Measurements from ENCODE around the gene SSBP2.

The SSBP2 gene

GRCh38 chr5:81590498-81591384 is 160.2 kb downstream of the SSBP2 start:
- peak overlapping the region; percentile 14; the same call in 1 of the 2 replicates for H3K9ac ChIP-seq (ENCODE audit: low read depth, low read length)
- H3K27ac ChIP-seq (ENCODE audit: low read length): peak overlapping the region; percentile 25
- H3K9me3 ChIP-seq (ENCODE audit: insufficient read depth, low read depth, low read length): peaks cover 15% of the 10 kb centered on the region; the same call in 1 of the 2 replicates
- H3K4me1 ChIP-seq (ENCODE audit: insufficient read depth, low read length): peaks cover 15% of the 10 kb centered on the region; the same call in 1 of the 2 replicates
- H3K36me3 ChIP-seq (ENCODE audit: insufficient read depth, low read depth, low read length): no peaks in the 10 kb centered on the region
- no peaks in the 10 kb centered on the region for H3K27me3 ChIP-seq (ENCODE audit: insufficient read depth, low read length)
- 0 out of 2 replicates have a peak overlapping the region, but pooled peaks have one; percentile 3 for H3K4me3 ChIP-seq (ENCODE audit: low read length)

GRCh38 chr5:81579262-81579924 is 171.5 kb downstream of the SSBP2 start:
- Histone ChIP-seq H3K27ac (ENCODE audit: low read length) (no peak overlapping the region), H3K4me1 (ENCODE audit: insufficient read depth, low read length) (no peaks in the 10 kb centered on the region), H3K9ac (ENCODE audit: low read depth, low read length) (no peak overlapping the region)

GRCh38 chr5:81577091-81577490 is 173.8 kb downstream of the SSBP2 start:
- no peaks in the 10 kb centered on the region for H3K27me3 ChIP-seq (ENCODE audit: insufficient read depth, low read length)
- no peaks in the 10 kb centered on the region for H3K4me1 ChIP-seq (ENCODE audit: insufficient read depth, low read length)
- H3K4me3 ChIP-seq (ENCODE audit: low read length): no peak overlapping the region
- no peak overlapping the region for H3K9ac ChIP-seq (ENCODE audit: low read depth, low read length)
- no peaks in the 10 kb centered on the region for H3K36me3 ChIP-seq (ENCODE audit: insufficient read depth, low read depth, low read length)
- H3K9me3 ChIP-seq (ENCODE audit: insufficient read depth, low read depth, low read length): no peaks in the 10 kb centered on the region
- no peak overlapping the region for H3K27ac ChIP-seq (ENCODE audit: low read length)

More at GRCh38 chr5:81579262-81579924, 171.5 kb downstream of the SSBP2 start:
- Histone ChIP-seq H3K36me3 (ENCODE audit: insufficient read depth, low read depth, low read length) (no peaks in the 10 kb centered on the region), H3K9me3 (ENCODE audit: insufficient read depth, low read depth, low read length) (no peaks in the 10 kb centered on the region), H3K27me3 (ENCODE audit: insufficient read depth, low read length) (no peaks in the 10 kb centered on the region), H3K4me3 (ENCODE audit: low read length) (no peak overlapping the region)

- no peaks in the 10 kb centered on the region for H3K9me3 ChIP-seq (ENCODE audit: insufficient read depth, low read depth, low read length)
- H3K27me3 ChIP-seq (ENCODE audit: insufficient read depth, low read length): no peaks in the 10 kb centered on the region
- H3K4me1 ChIP-seq (ENCODE audit: insufficient read depth, low read length): no peaks in the 10 kb centered on the region
- H3K9ac ChIP-seq (ENCODE audit: low read depth, low read length): no peak overlapping the region
- H3K27ac ChIP-seq (ENCODE audit: low read length): no peak overlapping the region
- H3K36me3 ChIP-seq (ENCODE audit: insufficient read depth, low read depth, low read length): no peaks in the 10 kb centered on the region
- no peak overlapping the region for H3K4me3 ChIP-seq (ENCODE audit: low read length)
These were observed 175.0 kb downstream of the SSBP2 start for GRCh38 chr5:81575924-81576323.

- no peaks in the 10 kb centered on the region for H3K36me3 ChIP-seq (ENCODE audit: insufficient read depth, low read depth, low read length)
- H3K9ac ChIP-seq (ENCODE audit: low read depth, low read length): no peak overlapping the region
- no peak overlapping the region for H3K27ac ChIP-seq (ENCODE audit: low read length)
- no peak overlapping the region for H3K4me3 ChIP-seq (ENCODE audit: low read length)
- H3K4me1 ChIP-seq (ENCODE audit: insufficient read depth, low read length): no peaks in the 10 kb centered on the region
- H3K9me3 ChIP-seq (ENCODE audit: insufficient read depth, low read depth, low read length): peaks cover 3% of the 10 kb centered on the region; the same call in 1 of the 2 replicates
- H3K27me3 ChIP-seq (ENCODE audit: insufficient read depth, low read length): no peaks in the 10 kb centered on the region
These were observed 178.7 kb downstream of the SSBP2 start for GRCh38 chr5:81572201-81572600.

GRCh38 chr5:81558188-81558587 is 192.7 kb downstream of the SSBP2 start:
- H3K9ac ChIP-seq (ENCODE audit: low read depth, low read length): no peak overlapping the region
- no peaks in the 10 kb centered on the region for H3K36me3 ChIP-seq (ENCODE audit: insufficient read depth, low read depth, low read length)
- no peaks in the 10 kb centered on the region for H3K4me1 ChIP-seq (ENCODE audit: insufficient read depth, low read length)
- no peaks in the 10 kb centered on the region for H3K9me3 ChIP-seq (ENCODE audit: insufficient read depth, low read depth, low read length)
- H3K27me3 ChIP-seq (ENCODE audit: insufficient read depth, low read length): no peaks in the 10 kb centered on the region
- no peak overlapping the region for H3K4me3 ChIP-seq (ENCODE audit: low read length)
- no peak overlapping the region for H3K27ac ChIP-seq (ENCODE audit: low read length)

- peaks cover 3% of the 10 kb centered on the region; the same call in 1 of the 2 replicates for H3K4me1 ChIP-seq (ENCODE audit: insufficient read depth, low read length)
- H3K27ac ChIP-seq (ENCODE audit: low read length): no peak overlapping the region
- H3K27me3 ChIP-seq (ENCODE audit: insufficient read depth, low read length): no peaks in the 10 kb centered on the region
- no peaks in the 10 kb centered on the region for H3K9me3 ChIP-seq (ENCODE audit: insufficient read depth, low read depth, low read length)
- H3K4me3 ChIP-seq (ENCODE audit: low read length): no peak overlapping the region
- no peak overlapping the region for H3K9ac ChIP-seq (ENCODE audit: low read depth, low read length)
- no peaks in the 10 kb centered on the region for H3K36me3 ChIP-seq (ENCODE audit: insufficient read depth, low read depth, low read length)
These were observed 194.1 kb downstream of the SSBP2 start for GRCh38 chr5:81556809-81557208.

GRCh38 chr5:81555865-81556264 is 195.0 kb downstream of the SSBP2 start:
- Histone ChIP-seq H3K4me3 (ENCODE audit: low read length) (no peak overlapping the region), H3K4me1 (ENCODE audit: insufficient read depth, low read length) (peaks cover 3% of the 10 kb centered on the region; the same call in 1 of the 2 replicates)

GRCh38 chr5:81554647-81555046 is 196.2 kb downstream of the SSBP2 start:
- H3K27ac ChIP-seq (ENCODE audit: low read length): no peak overlapping the region
- no peaks in the 10 kb centered on the region for H3K27me3 ChIP-seq (ENCODE audit: insufficient read depth, low read length)
- H3K9me3 ChIP-seq (ENCODE audit: insufficient read depth, low read depth, low read length): no peaks in the 10 kb centered on the region
- peaks cover 3% of the 10 kb centered on the region; the same call in 1 of the 2 replicates for H3K4me1 ChIP-seq (ENCODE audit: insufficient read depth, low read length)
- H3K4me3 ChIP-seq (ENCODE audit: low read length): no peak overlapping the region
- H3K36me3 ChIP-seq (ENCODE audit: insufficient read depth, low read depth, low read length): no peaks in the 10 kb centered on the region
- H3K9ac ChIP-seq (ENCODE audit: low read depth, low read length): no peak overlapping the region

More at GRCh38 chr5:81555865-81556264, 195.0 kb downstream of the SSBP2 start:
- no peaks in the 10 kb centered on the region for H3K36me3 ChIP-seq (ENCODE audit: insufficient read depth, low read depth, low read length)
- H3K9me3 ChIP-seq (ENCODE audit: insufficient read depth, low read depth, low read length): no peaks in the 10 kb centered on the region
- H3K9ac ChIP-seq (ENCODE audit: low read depth, low read length): no peak overlapping the region
- no peak overlapping the region for H3K27ac ChIP-seq (ENCODE audit: low read length)
- no peaks in the 10 kb centered on the region for H3K27me3 ChIP-seq (ENCODE audit: insufficient read depth, low read length)

GRCh38 chr5:81553567-81554212 is 197.2 kb downstream of the SSBP2 start:
- H3K9me3 ChIP-seq (ENCODE audit: insufficient read depth, low read depth, low read length): no peaks in the 10 kb centered on the region
- H3K27ac ChIP-seq (ENCODE audit: low read length): no peak overlapping the region
- no peak overlapping the region for H3K4me3 ChIP-seq (ENCODE audit: low read length)
- no peaks in the 10 kb centered on the region for H3K36me3 ChIP-seq (ENCODE audit: insufficient read depth, low read depth, low read length)
- no peak overlapping the region for H3K9ac ChIP-seq (ENCODE audit: low read depth, low read length)
- peaks cover 3% of the 10 kb centered on the region; the same call in 1 of the 2 replicates for H3K4me1 ChIP-seq (ENCODE audit: insufficient read depth, low read length)
- H3K27me3 ChIP-seq (ENCODE audit: insufficient read depth, low read length): no peaks in the 10 kb centered on the region

GRCh38 chr5:81552852-81553566 is 197.9 kb downstream of the SSBP2 start:
- no peaks in the 10 kb centered on the region for H3K27me3 ChIP-seq (ENCODE audit: insufficient read depth, low read length)
- H3K9ac ChIP-seq (ENCODE audit: low read depth, low read length): no peak overlapping the region
- H3K27ac ChIP-seq (ENCODE audit: low read length): no peak overlapping the region
- no peak overlapping the region for H3K4me3 ChIP-seq (ENCODE audit: low read length)
- H3K36me3 ChIP-seq (ENCODE audit: insufficient read depth, low read depth, low read length): no peaks in the 10 kb centered on the region
- H3K9me3 ChIP-seq (ENCODE audit: insufficient read depth, low read depth, low read length): no peaks in the 10 kb centered on the region
- H3K4me1 ChIP-seq (ENCODE audit: insufficient read depth, low read length): peaks cover 3% of the 10 kb centered on the region; the same call in 1 of the 2 replicates
